Measurements from ENCODE around the gene TIGD3.

The TIGD3 gene

GRCh38 chr11:65403607-65404121 is 49.1 kb downstream of the TIGD3 start:
- TF ChIP-seq YY1 (IDR thresholded peaks at IDR 0.05; ENCODE audit: insufficient read depth, insufficient read length): no peak
- Histone ChIP-seq H3K27me3 (ENCODE audit: insufficient read depth, insufficient read length) (no peaks in the 10 kb centered on the region), H3K9me3 (ENCODE audit: insufficient read depth, low read length) (no peaks in the 10 kb centered on the region), H3K4me1 (ENCODE audit: insufficient read depth, insufficient read length) (peaks cover 13% of the 10 kb centered on the region), H3K9ac (ENCODE audit: insufficient read length, low read depth) (no peak overlapping the region), H3K36me3 (ENCODE audit: insufficient read depth, insufficient read length, low read length) (peaks cover 66% of the 10 kb centered on the region), H3K4me3 (ENCODE audit: insufficient read length, low read depth) (no peak overlapping the region)
- DNase-seq (ENCODE audit: low read depth, low spot score): no peak

GRCh38 chr11:65404210-65404609 is 49.7 kb downstream of the TIGD3 start:
- Histone ChIP-seq H3K4me3 (ENCODE audit: insufficient read length, low read depth) (no peak overlapping the region), H3K27me3 (ENCODE audit: insufficient read depth, insufficient read length) (no peaks in the 10 kb centered on the region), H3K4me1 (ENCODE audit: insufficient read depth, insufficient read length) (peaks cover 13% of the 10 kb centered on the region), H3K9ac (ENCODE audit: insufficient read length, low read depth) (no peak overlapping the region), H3K36me3 (ENCODE audit: insufficient read depth, insufficient read length, low read length) (peaks cover 68% of the 10 kb centered on the region), H3K9me3 (ENCODE audit: insufficient read depth, low read length) (no peaks in the 10 kb centered on the region)
- no peak for DNase-seq (ENCODE audit: low read depth, low spot score)
- TF ChIP-seq SUZ12 (IDR thresholded peaks at IDR 0.05; ENCODE audit: extremely low read depth, insufficient read depth, insufficient read length) (no peak), ZNF274 (IDR thresholded peaks at IDR 0.05; ENCODE audit: low read depth, low read length) (no peak), YY1 (IDR thresholded peaks at IDR 0.05; ENCODE audit: insufficient read depth, insufficient read length) (no peak)

- no peak for DNase-seq (ENCODE audit: low read depth, low spot score)
- TF ChIP-seq SUZ12 (IDR thresholded peaks at IDR 0.05; ENCODE audit: extremely low read depth, insufficient read depth, insufficient read length): no peak
- no peak for TF ChIP-seq YY1 (IDR thresholded peaks at IDR 0.05; ENCODE audit: insufficient read depth, insufficient read length)
- no peak for TF ChIP-seq ZNF274 (IDR thresholded peaks at IDR 0.05; ENCODE audit: low read depth, low read length)
- Histone ChIP-seq H3K27me3 (ENCODE audit: insufficient read depth, insufficient read length) (no peaks in the 10 kb centered on the region), H3K9me3 (ENCODE audit: insufficient read depth, low read length) (no peaks in the 10 kb centered on the region), H3K4me3 (ENCODE audit: insufficient read length, low read depth) (no peak overlapping the region), H3K9ac (ENCODE audit: insufficient read length, low read depth) (no peak overlapping the region), H3K4me1 (ENCODE audit: insufficient read depth, insufficient read length) (peaks cover 12% of the 10 kb centered on the region), H3K36me3 (ENCODE audit: insufficient read depth, insufficient read length, low read length) (peaks cover 68% of the 10 kb centered on the region)
Measured at GRCh38 chr11:65404638-65405339, 50.2 kb downstream of the TIGD3 start.
